Vagina (tissue), 2 donors: ENCODE results near the gene SHOC2. TPM values are rescaled to one million over a fixed set of nuclear protein-coding genes. Genes with fewer than 3 reads are reported as not detected.

Experiments
- DNase-seq, 2 donors: peaks; one replicate each; pipeline ENCODE4 v3.0.0-alpha.2; 2017; ENCODE audit errors: extremely low spot score in 2 of 2
- H3K27ac ChIP-seq: fragments of 200-600 bp; sonication (generic); one replicate; pipeline ENCODE4 v1.5.1; 2019
- H3K27me3 ChIP-seq: fragments of 200-600 bp; sonication (generic); one replicate; pipeline ENCODE4 v1.5.1; 2019
- H3K36me3 ChIP-seq, 2 donors: fragments of 200-600 bp; sonication (generic); one replicate each; pipeline ENCODE4 v1.5.1; 2017 to 2019
- H3K4me1 ChIP-seq: fragments of 200-600 bp; sonication (generic); one replicate; pipeline ENCODE4 v1.5.1; 2019
- H3K4me3 ChIP-seq, 2 donors: fragments of 200-600 bp; sonication (generic); 1 replicate in 1 of 2; 2 replicates in 1 of 2; pipeline ENCODE4 v1.5.1; 2016 to 2019
- H3K9me3 ChIP-seq: fragments of 200-600 bp; sonication (generic); one replicate; pipeline ENCODE4 v1.5.1; 2019
- POLR2A ChIP-seq, 2 donors: fragments of 450-650 bp; IDR thresholded peaks; one replicate each; pipeline ENCODE4 v1.6.1; 2017; ENCODE audit warnings: antibody characterized with exemption in 2 of 2, mild to moderate bottlenecking in 2 of 2, moderate library complexity in 2 of 2
- POLR2AphosphoS5 ChIP-seq, 2 donors: sonication (generic); formaldehyde crosslinking; IDR thresholded peaks; one replicate each; pipeline ENCODE4 v1.9.0; 2017; ENCODE audit warnings: antibody characterized with exemption in 2 of 2, mild to moderate bottlenecking in 2 of 2, low read depth in 1 of 2; ENCODE audit not compliant: insufficient read depth in 1 of 2
- intact Hi-C: fragments of 100-400 bp; cut with DNase I; formaldehyde crosslinking; loops from one replicate; pipeline ENCODE4 v1.15.1; 2023
- microRNA counts, 2 donors: library from miRNA; unstranded; fragments of <30 nt; microRNA quantifications; one replicate each; lab custom pipeline; 2016 to 2017
- microRNA-seq: library from miRNA; unstranded; fragments of <30 nt; microRNA quantifications from one replicate; pipeline ENCODE4, GENCODE V29; 2017; ENCODE audit warnings: borderline number of aligned reads, borderline replicate concordance
- small RNA-seq: library from RNA; depleted of rRNA; stranded (forward); fragments of <200 nt; gene quantifications from one replicate; pipeline ENCODE3, GENCODE V24; 2016
- total RNA-seq: library from RNA; depleted of rRNA; stranded (reverse); fragments of >200 nt; gene quantifications from one replicate; pipeline ENCODE4 v1.2.3, GENCODE V29; 2016
- TF ChIP-seq, protein P1 (sequence below), 3 experiments: fragments of 450-650 bp in 2 of 3; fragments of 200-600 bp in 1 of 3; sonication (generic) in 1 of 3; IDR thresholded peaks; one replicate each; pipeline ENCODE4 v1.5.1; 2017 to 2019; ENCODE audit warnings: antibody characterized with exemption in 3 of 3, mild to moderate bottlenecking in 2 of 3, moderate library complexity in 2 of 3

SHOC2 gene
- total RNA-seq, 1 donor from 2014 or later = 40.0 TPM

DNA sequence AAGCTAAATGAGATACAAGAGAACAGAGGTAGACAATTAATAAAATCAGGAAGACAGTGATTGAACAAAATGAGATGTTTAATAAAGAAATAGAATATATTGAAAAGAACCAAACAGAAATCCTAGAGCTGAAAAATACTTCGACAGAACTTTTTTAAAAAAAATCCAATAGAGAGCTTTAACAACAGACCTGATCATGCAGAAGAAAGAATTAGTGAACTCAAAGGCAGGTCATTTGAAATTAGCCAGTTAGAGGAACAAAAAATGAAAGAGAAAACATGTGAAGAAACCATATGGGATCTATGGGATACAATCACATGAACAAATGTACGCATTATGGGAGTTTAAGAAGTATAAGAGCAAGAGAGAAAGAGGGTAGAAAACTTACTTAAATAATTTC is 120.1 kb downstream of the SHOC2 start:
- Histone ChIP-seq H3K36me3 (no peaks in the 10 kb centered on the region), H3K4me3 (no peak overlapping the region), H3K27ac (no peak overlapping the region), H3K9me3 (peaks cover 7% of the 10 kb centered on the region), H3K4me1 (no peaks in the 10 kb centered on the region), H3K27me3 (no peaks in the 10 kb centered on the region)
- TF ChIP-seq, protein P1, sequence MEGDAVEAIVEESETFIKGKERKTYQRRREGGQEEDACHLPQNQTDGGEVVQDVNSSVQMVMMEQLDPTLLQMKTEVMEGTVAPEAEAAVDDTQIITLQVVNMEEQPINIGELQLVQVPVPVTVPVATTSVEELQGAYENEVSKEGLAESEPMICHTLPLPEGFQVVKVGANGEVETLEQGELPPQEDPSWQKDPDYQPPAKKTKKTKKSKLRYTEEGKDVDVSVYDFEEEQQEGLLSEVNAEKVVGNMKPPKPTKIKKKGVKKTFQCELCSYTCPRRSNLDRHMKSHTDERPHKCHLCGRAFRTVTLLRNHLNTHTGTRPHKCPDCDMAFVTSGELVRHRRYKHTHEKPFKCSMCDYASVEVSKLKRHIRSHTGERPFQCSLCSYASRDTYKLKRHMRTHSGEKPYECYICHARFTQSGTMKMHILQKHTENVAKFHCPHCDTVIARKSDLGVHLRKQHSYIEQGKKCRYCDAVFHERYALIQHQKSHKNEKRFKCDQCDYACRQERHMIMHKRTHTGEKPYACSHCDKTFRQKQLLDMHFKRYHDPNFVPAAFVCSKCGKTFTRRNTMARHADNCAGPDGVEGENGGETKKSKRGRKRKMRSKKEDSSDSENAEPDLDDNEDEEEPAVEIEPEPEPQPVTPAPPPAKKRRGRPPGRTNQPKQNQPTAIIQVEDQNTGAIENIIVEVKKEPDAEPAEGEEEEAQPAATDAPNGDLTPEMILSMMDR (IDR thresholded peaks at IDR 0.05) = no peak
- TF ChIP-seq POLR2AphosphoS5 (IDR thresholded peaks at IDR 0.05; ENCODE audit: insufficient read depth in 1 of 2, low read depth in 1 of 2) (no peak), POLR2A (IDR thresholded peaks at IDR 0.05) (no peak)
- DNase-seq = no peak
- intact Hi-C loops = no loop called here

DNA sequence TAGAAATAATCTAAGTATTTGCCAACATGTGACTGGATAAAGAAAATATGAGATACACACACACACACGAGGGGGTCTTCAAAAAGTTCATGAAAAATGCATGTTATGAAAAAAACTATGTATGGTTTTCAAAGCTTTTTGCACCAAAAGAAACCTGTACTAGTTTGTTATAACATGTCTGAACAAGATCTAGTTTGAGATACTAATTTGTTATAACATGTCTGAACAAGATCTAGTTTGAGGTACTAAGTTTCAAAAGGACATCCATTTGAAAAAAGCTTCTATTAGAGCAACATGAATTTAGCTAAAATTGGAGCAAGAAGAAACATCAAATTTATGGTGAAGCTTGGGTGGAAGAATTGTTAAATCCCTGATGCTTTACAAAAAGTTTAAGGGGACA is 137.6 kb downstream of the SHOC2 start:
- H3K27ac ChIP-seq = no peak overlapping the region
- H3K4me3 ChIP-seq = no peak overlapping the region
- no peaks in the 10 kb centered on the region for H3K27me3 ChIP-seq
- H3K4me1 ChIP-seq = no peaks in the 10 kb centered on the region
- no peaks in the 10 kb centered on the region for H3K36me3 ChIP-seq
- no peak for DNase-seq
- TF ChIP-seq, protein P1 (IDR thresholded peaks at IDR 0.05) = no peak
- TF ChIP-seq POLR2AphosphoS5 (IDR thresholded peaks at IDR 0.05; ENCODE audit: insufficient read depth in 1 of 2, low read depth in 1 of 2) (no peak), POLR2A (IDR thresholded peaks at IDR 0.05) (no peak)
- H3K9me3 ChIP-seq = no peaks in the 10 kb centered on the region
- intact Hi-C loops = no loop called here

MicroRNA genes within 50 kb of the gene (microRNA counts, 767-probe panel; counts per million panel counts)
- microRNA hsa-miR-548e (lab: Ali Mortazavi, UCI) = 238 to 261 counts per million in 2 donors

Small RNA genes within 50 kb of the gene (microRNA-seq; reads per million reads assigned to microRNA genes)
- not detected for gene MIR548E

Small RNA genes within 50 kb of the gene (small RNA-seq; reads per million reads assigned to genes)
- 0.77 reads per million for gene MIR548E

Other genes starting within 250 kb of the SHOC2 start
- 110 TPM for gene PDCD4, start 47.7 kb upstream of the SHOC2 start, total RNA-seq
- gene BBIP1, start 424 bp upstream of the SHOC2 start, total RNA-seq = 15.2 TPM
- 14.2 TPM for gene ADRA2A, start 157.4 kb downstream of the SHOC2 start, total RNA-seq